H1 (cell line): ENCODE data around the gene ATP7A. TPM values are rescaled to one million over a fixed set of nuclear protein-coding genes. Genes with fewer than 3 reads are reported as not detected.

ENCODE experiments used
- CTCF ChIA-PET: fragments of 300-600 bp; sonication (Branson Sonifier 250); formaldehyde crosslinking; loops from one replicate; lab custom pipeline; 2021; ENCODE audit not compliant: partially characterized antibody; lab: Charles Lee
- POLR2A ChIA-PET: fragments of 300-600 bp; sonication (Branson Sonifier 250); formaldehyde crosslinking; loops from one replicate; lab custom pipeline; 2021; ENCODE audit warnings: inconsistent platforms; ENCODE audit not compliant: partially characterized antibody; lab: Charles Lee
- DNase-seq, 2 experiments: peaks; one replicate each; pipeline versions ENCODE4 v3.0.0 to v3.0.0-alpha.2; 2010 to 2022; ENCODE audit warnings: low spot score in 2 of 2, low read depth in 1 of 2, mixed read lengths in 1 of 2
- FAIRE-seq: peaks from 2 replicates; lab custom pipeline; 2011; peaks lifted over from hg19 to GRCh38; lab: Jason Lieb, UNC
- H2AFZ ChIP-seq: 2 replicates; pipeline ENCODE4 v1.8.1; 2012; ENCODE audit warnings: low read length, inconsistent platforms
- H2AK5ac ChIP-seq: 2 replicates; pipeline ENCODE4 v1.6.1; 2013; ENCODE audit warnings: low read depth, low read length
- H2BK120ac ChIP-seq: replicated peaks from 2 replicates; pipeline ENCODE3; 2013; ENCODE audit warnings: low read depth, low read length, inconsistent platforms
- H2BK12ac ChIP-seq: 2 replicates; pipeline ENCODE4 v1.6.1; 2013; ENCODE audit warnings: low read depth, low read length
- H2BK15ac ChIP-seq: 2 replicates; pipeline ENCODE4 v1.6.1; 2013; ENCODE audit warnings: low read length
- H2BK20ac ChIP-seq: 2 replicates; pipeline ENCODE4 v1.6.1; 2013; ENCODE audit warnings: low read length
- H2BK5ac ChIP-seq: 2 replicates; pipeline ENCODE4 v1.6.1; 2013; ENCODE audit warnings: low read depth, low read length
- H3K14ac ChIP-seq: 2 replicates; pipeline ENCODE4 v1.6.1; 2013; ENCODE audit warnings: inconsistent platforms; ENCODE audit not compliant: insufficient read length
- H3K18ac ChIP-seq: 2 replicates; pipeline ENCODE4 v1.6.1; 2013; ENCODE audit warnings: low read length; ENCODE audit errors: extremely low read depth
- H3K23ac ChIP-seq: 2 replicates; pipeline ENCODE4 v1.6.1; 2013; ENCODE audit warnings: inconsistent platforms; ENCODE audit not compliant: insufficient read length
- H3K23me2 ChIP-seq: 2 replicates; pipeline ENCODE4 v1.6.1; 2013; ENCODE audit warnings: low read depth, low read length
- H3K27ac ChIP-seq: 2 replicates; pipeline ENCODE4 v1.6.1; 2011; ENCODE audit warnings: low read depth, low read length, inconsistent platforms
- H3K27me3 ChIP-seq, 4 experiments: replicated peaks in 1 of 4; 1 replicate in 1 of 4; 2 replicates in 3 of 4; pipeline versions ENCODE4 v1.6.1 to v1.8.1; 2011 to 2013; ENCODE audit warnings: low read length in 3 of 4, mild to moderate bottlenecking in 3 of 4, inconsistent platforms in 2 of 4, mixed read lengths in 2 of 4, moderate library complexity in 1 of 4; ENCODE audit not compliant: control insufficient read depth in 3 of 4, insufficient read depth in 3 of 4; ENCODE audit errors: extremely low read depth in 1 of 4
- H3K36me3 ChIP-seq, 4 experiments: 2 replicates each; pipeline versions ENCODE4 v1.6.1 to v1.8.1; 2011 to 2013; ENCODE audit warnings: mild to moderate bottlenecking in 4 of 4, low read length in 3 of 4, moderate library complexity in 2 of 4, control low read depth in 1 of 4, inconsistent platforms in 1 of 4; ENCODE audit not compliant: insufficient read depth in 4 of 4, control insufficient read depth in 2 of 4
- H3K4ac ChIP-seq: replicated peaks from 2 replicates; pipeline ENCODE3; 2013; ENCODE audit warnings: low read length, low read depth, mixed read lengths, inconsistent platforms; ENCODE audit not compliant: insufficient read length
- H3K4me1 ChIP-seq, 4 experiments: replicated peaks in 1 of 4; 1 replicate in 1 of 4; 2 replicates in 3 of 4; pipeline versions ENCODE4 v1.6.1 to v1.8.1; 2011 to 2013; ENCODE audit warnings: low read length in 3 of 4, inconsistent platforms in 2 of 4, mixed read lengths in 1 of 4; ENCODE audit not compliant: insufficient read depth in 4 of 4, control insufficient read depth in 3 of 4
- H3K4me2 ChIP-seq, 2 experiments: 2 replicates each; pipeline versions ENCODE4 v1.6.1 to v1.8.1; 2011 to 2013; ENCODE audit warnings: low read depth in 2 of 2, low read length in 2 of 2, control low read depth in 1 of 2, inconsistent platforms in 1 of 2, mild to moderate bottlenecking in 1 of 2; ENCODE audit not compliant: insufficient read depth in 1 of 2
- H3K4me3 ChIP-seq, 4 experiments: fragments of 200-600, 300-600 bp in 1 of 4; sonication (generic), shearing (Covaris generic), sonication (Bioruptor Twin) in 1 of 4; 2 replicates each; pipeline versions ENCODE4 v1.5.1 to v1.8.1; 2011 to 2016; ENCODE audit warnings: low read length in 4 of 4, low read depth in 3 of 4, control low read depth in 2 of 4, inconsistent platforms in 2 of 4, mild to moderate bottlenecking in 2 of 4, mixed read lengths in 1 of 4, moderate library complexity in 1 of 4; ENCODE audit not compliant: insufficient read depth in 2 of 4; ENCODE audit errors: extremely low read depth in 1 of 4
- H3K56ac ChIP-seq: replicated peaks from 2 replicates; pipeline ENCODE3; 2013; ENCODE audit warnings: low read depth, mild to moderate bottlenecking, mixed read lengths, low read length, inconsistent platforms; ENCODE audit not compliant: insufficient read length
- H3K79me1 ChIP-seq: 2 replicates; pipeline ENCODE4 v1.6.1; 2013; ENCODE audit warnings: low read depth, low read length, control low read depth
- H3K79me2 ChIP-seq, 2 experiments: 2 replicates each; pipeline versions ENCODE4 v1.6.1 to v1.8.1; 2012 to 2013; ENCODE audit warnings: low read length in 2 of 2, mild to moderate bottlenecking in 2 of 2, inconsistent platforms in 1 of 2; ENCODE audit not compliant: insufficient read depth in 2 of 2, control insufficient read depth in 1 of 2
- H3K9ac ChIP-seq, 4 experiments: replicated peaks in 1 of 4; 1 replicate in 1 of 4; 2 replicates in 3 of 4; pipeline versions ENCODE4 v1.6.1 to v1.8.1; 2011 to 2013; ENCODE audit warnings: low read depth in 3 of 4, low read length in 3 of 4, control low read depth in 2 of 4, mild to moderate bottlenecking in 2 of 4, moderate library complexity in 2 of 4, inconsistent platforms in 1 of 4; ENCODE audit errors: extremely low read depth in 1 of 4
- H3K9me3 ChIP-seq, 2 experiments: 2 replicates each; pipeline versions ENCODE4 v1.6.1 to v1.8.1; 2012 to 2013; ENCODE audit warnings: mild to moderate bottlenecking in 2 of 2, moderate library complexity in 2 of 2, control low read depth in 1 of 2, inconsistent platforms in 1 of 2, low read depth in 1 of 2, low read length in 1 of 2, mixed read lengths in 1 of 2; ENCODE audit not compliant: insufficient read depth in 2 of 2
- H4K20me1 ChIP-seq, 2 experiments: replicated peaks in 1 of 2; 2 replicates each; pipeline versions ENCODE3 to v1.8.1; 2011 to 2013; ENCODE audit warnings: inconsistent platforms in 2 of 2, low read length in 2 of 2, mild to moderate bottlenecking in 1 of 2; ENCODE audit not compliant: insufficient read depth in 2 of 2, control insufficient read depth in 1 of 2
- H4K5ac ChIP-seq: 2 replicates; pipeline ENCODE4 v1.6.1; 2013; ENCODE audit warnings: low read length, low read depth, mixed read lengths, inconsistent platforms; ENCODE audit not compliant: insufficient read length
- H4K8ac ChIP-seq: 2 replicates; pipeline ENCODE4 v1.8.0; 2013; ENCODE audit warnings: mild to moderate bottlenecking, moderate library complexity, low read length, inconsistent platforms; ENCODE audit not compliant: insufficient read depth; ENCODE audit errors: extremely low read depth
- H4K91ac ChIP-seq: replicated peaks from 2 replicates; pipeline ENCODE3; 2013; ENCODE audit warnings: low read length, mixed read lengths, inconsistent platforms; ENCODE audit not compliant: insufficient read length
- BRCA1 ChIP-seq: IDR thresholded peaks from 2 replicates; pipeline ENCODE4 v1.6.1; 2012; ENCODE audit warnings: low read depth, low read length, improper control_type of control experiment
- CEBPB ChIP-seq: IDR thresholded peaks from 2 replicates; pipeline ENCODE4 v1.6.1; 2012; ENCODE audit warnings: low read depth, low read length
- EGR1 ChIP-seq: IDR thresholded peaks from 2 replicates; pipeline ENCODE4 v1.6.1; 2011; ENCODE audit warnings: low read depth, low read length, borderline replicate concordance
- HDAC6 ChIP-seq: IDR thresholded peaks from one replicate; pipeline ENCODE4 v1.7.1; 2012; ENCODE audit warnings: low read depth, mild to moderate bottlenecking, inconsistent platforms, low read length, moderate library complexity
- KDM4A ChIP-seq: IDR thresholded peaks from one replicate; pipeline ENCODE4 v1.7.1; 2012; ENCODE audit warnings: low read depth, mild to moderate bottlenecking, moderate library complexity, low read length, inconsistent platforms; ENCODE audit not compliant: severe bottlenecking
- RFX5 ChIP-seq: IDR thresholded peaks from 2 replicates; pipeline ENCODE4 v1.6.1; 2011; ENCODE audit warnings: low read depth, low read length, improper control_type of control experiment, borderline replicate concordance
- whole genome bisulfite sequencing, 2 experiments: shearing (Covaris generic) in 1 of 2; methylation state at CpG; one replicate each; pipeline versions ENCODE4 v1.1.6 to v1.1.7; 2013 to 2015; ENCODE audit warnings: low lambda C conversion rate in 2 of 2, mixed read lengths in 2 of 2, inconsistent platforms in 1 of 2, low coverage in 1 of 2, missing lambda C conversion rate in 1 of 2; ENCODE audit not compliant: insufficient replicate concordance in 2 of 2, insufficient coverage in 1 of 2, insufficient read length in 1 of 2; ENCODE audit errors: extremely low coverage in 1 of 2, missing lambda C conversion rate in 1 of 2; 5-methylcytosine and 5-hydroxymethylcytosine counted together
- polyA plus RNA-seq, 7 experiments: library from polyadenylated mRNA; depleted of rRNA in 3 of 7; stranded (reverse) in 5 of 7; unstranded in 2 of 7; fragments of >200 nt in 5 of 7; fragments of 200-250 nt in 2 of 7; gene quantifications; 1 replicate in 5 of 7; 2 replicates in 1 of 7; 4 replicates in 1 of 7; pipeline versions ENCODE4 v1.2.1 to v1.2.3, GENCODE V29; 2011 to 2013; ENCODE audit warnings: missing spikeins in 2 of 7, mixed read lengths in 2 of 7
- total RNA-seq: library from RNA; stranded (reverse); fragmentation: NEBNext Ultra II Directional; extraction: Animal tissue kit (Norgen Biotek cat#: 25700); gene quantifications from 2 replicates; pipeline ENCODE4 v1.2.1, GENCODE V29; 2021

ATP7A gene
- total and polyA plus RNA-seq, 2 of the 8 experiments (the other 6 are each of a cell fraction or from before 2014, with no cell fraction given): 0.73 to 2.8 TPM

- Histone ChIP-seq H2AFZ (no peak overlapping the region), H4K91ac (no peak overlapping the region), H2BK5ac (no peak overlapping the region), H3K4ac (no peak overlapping the region), H3K18ac (no peak overlapping the region), H4K20me1 (no peaks in the 10 kb centered on the region), H4K5ac (no peak overlapping the region), H3K36me3 (no peaks in the 10 kb centered on the region), H3K23me2 (no peaks in the 10 kb centered on the region), H3K27me3 (no peaks in the 10 kb centered on the region), H3K4me2 (peak overlapping the region; percentile 28; a peak in 3 of 4 replicates), H3K4me3 (peak overlapping the region in 1 of 4 experiments; percentile 32; a peak in 1 of 8 replicates), H3K27ac (no peak overlapping the region), H2BK20ac (no peak overlapping the region), H3K4me1 (no peaks in the 10 kb centered on the region; a peak in 3 of 7 replicates), H2BK120ac (no peak overlapping the region), H2BK15ac (no peak overlapping the region), H3K14ac (no peak overlapping the region), H3K56ac (no peak overlapping the region), H3K79me2 (no peaks in the 10 kb centered on the region), H3K9me3 (no peaks in the 10 kb centered on the region), H3K23ac (no peak overlapping the region), H3K79me1 (no peaks in the 10 kb centered on the region), H4K8ac (no peak overlapping the region), H2AK5ac (no peak overlapping the region), H2BK12ac (no peak overlapping the region), H3K9ac (no peak overlapping the region)
- ChIA-PET POLR2A (no interaction called here), CTCF (no interaction called here)
- DNase-seq (no peak), FAIRE-seq (no peak)
- WGBS, 2 experiments: 16% methylated on average over 2 of the region's 2 CpGs; no CpG with 5 or more reads in 1 of the 2 experiments
- TF ChIP-seq CEBPB (no peak), RFX5 (no peak), EGR1 (no peak), HDAC6 (no peak), KDM4A (no peak), BRCA1 (no peak)
Observed at GRCh38 chrX:78048052-78048451, 137.6 kb downstream of the ATP7A start.
